Measurements from ENCODE around the gene ACAT2. TPM values are rescaled to one million over a fixed set of nuclear protein-coding genes. Genes with fewer than 3 reads are reported as not detected.
A peak's percentile ranks its signal among the peaks of the same experiment; 100 is the strongest.

Gene ACAT2
- total RNA-seq, 2 experiments from 2014 or later = 84.4 to 89.2 TPM

DNA sequence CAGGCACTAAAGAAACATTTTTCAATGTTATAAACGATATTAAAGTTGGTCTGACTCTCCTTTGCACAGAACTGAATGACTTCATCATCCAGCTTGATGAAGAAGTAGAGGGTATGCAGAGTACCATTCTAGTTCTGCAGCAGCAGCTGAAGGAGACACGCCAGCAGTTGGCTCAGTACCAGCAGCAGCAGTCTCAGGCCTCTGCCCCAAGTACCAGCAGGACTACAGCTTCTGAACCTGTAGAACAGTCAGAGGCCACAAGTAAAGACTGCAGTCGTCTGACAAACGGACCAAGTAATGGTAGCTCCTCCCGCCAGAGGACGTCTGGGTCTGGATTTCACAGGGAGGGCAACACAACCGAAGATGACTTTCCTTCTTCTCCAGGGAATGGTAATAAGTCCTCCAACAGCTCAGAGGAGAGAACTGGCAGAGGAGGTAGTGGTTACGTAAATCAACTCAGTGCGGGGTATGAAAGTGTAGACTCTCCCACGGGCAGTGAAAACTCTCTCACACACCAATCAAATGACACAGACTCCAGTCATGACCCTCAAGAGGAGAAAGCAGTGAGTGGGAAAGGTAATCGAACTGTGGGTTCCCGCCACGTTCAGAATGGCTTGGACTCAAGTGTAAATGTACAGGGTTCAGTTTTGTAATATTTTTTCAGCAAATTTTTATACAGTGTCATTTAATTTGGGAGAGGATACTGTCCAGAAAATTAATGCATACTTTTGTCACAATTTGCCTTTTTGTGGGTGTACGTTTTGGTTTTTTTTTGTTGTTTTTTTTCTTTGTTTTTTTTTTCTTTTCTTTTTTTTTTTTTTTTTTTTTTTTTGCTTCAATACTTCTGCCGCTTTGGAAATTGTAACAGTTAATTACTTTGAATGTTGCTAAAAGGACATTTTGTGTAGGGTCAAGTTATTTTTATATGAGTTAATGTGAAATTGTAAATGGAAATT, 6.6 kb upstream of the ACAT2 start:
- ATAC-seq = no peak
- CTCF ChIA-PET = interaction anchor here (0.9 kb wide), 1 partner anchor 14 kb away, joined by 4 read pairs; no protein-coding TSS in a partner anchor
- Mint-ChIP-seq H3K4me1 (ENCODE audit: low read depth) (peaks cover 8% of the 10 kb centered on the region), H3K27me3 (ENCODE audit: low read depth) (no peaks in the 10 kb centered on the region), H3K9me3 (ENCODE audit: insufficient read depth) (no peaks in the 10 kb centered on the region), H3K4me3 (no peak overlapping the region), H3K27ac (peak overlapping the region; percentile 27), H3K36me3 (ENCODE audit: low read depth) (peaks cover 64% of the 10 kb centered on the region)
- no peak for DNase-seq
- POLR2A ChIA-PET = no interaction called here

DNA sequence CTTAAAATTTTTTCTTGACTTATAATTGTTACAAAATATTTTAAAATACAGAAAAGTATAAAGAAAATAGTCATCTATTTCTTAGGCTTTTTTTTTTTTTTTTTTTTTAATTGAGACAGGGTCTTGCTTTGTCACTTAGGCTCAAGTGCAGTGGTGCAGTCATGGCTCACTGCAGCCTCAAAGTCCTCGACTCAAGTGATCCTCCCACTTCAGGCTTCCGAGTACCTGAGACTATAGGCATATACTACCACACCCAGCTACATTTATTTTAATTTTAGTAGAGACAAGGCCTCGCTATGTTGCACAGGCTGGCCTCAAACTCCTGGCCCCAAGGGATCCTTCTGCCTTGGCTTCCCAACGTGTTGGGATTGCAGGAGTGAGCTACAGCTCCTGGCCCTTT, 5.3 kb upstream of the ACAT2 start:
- H3K9me3 Mint-ChIP-seq (ENCODE audit: insufficient read depth) = no peaks in the 10 kb centered on the region
- CTCF ChIA-PET = no interaction called here
- H3K4me3 Mint-ChIP-seq = no peak overlapping the region
- DNase-seq (no peak), ATAC-seq (no peak)
- POLR2A ChIA-PET = no interaction called here
- H3K27me3 Mint-ChIP-seq (ENCODE audit: low read depth) = no peaks in the 10 kb centered on the region
- peaks cover 20% of the 10 kb centered on the region for H3K4me1 Mint-ChIP-seq (ENCODE audit: low read depth)
- no peak overlapping the region for H3K27ac Mint-ChIP-seq
- peaks cover 64% of the 10 kb centered on the region for H3K36me3 Mint-ChIP-seq (ENCODE audit: low read depth)

DNA sequence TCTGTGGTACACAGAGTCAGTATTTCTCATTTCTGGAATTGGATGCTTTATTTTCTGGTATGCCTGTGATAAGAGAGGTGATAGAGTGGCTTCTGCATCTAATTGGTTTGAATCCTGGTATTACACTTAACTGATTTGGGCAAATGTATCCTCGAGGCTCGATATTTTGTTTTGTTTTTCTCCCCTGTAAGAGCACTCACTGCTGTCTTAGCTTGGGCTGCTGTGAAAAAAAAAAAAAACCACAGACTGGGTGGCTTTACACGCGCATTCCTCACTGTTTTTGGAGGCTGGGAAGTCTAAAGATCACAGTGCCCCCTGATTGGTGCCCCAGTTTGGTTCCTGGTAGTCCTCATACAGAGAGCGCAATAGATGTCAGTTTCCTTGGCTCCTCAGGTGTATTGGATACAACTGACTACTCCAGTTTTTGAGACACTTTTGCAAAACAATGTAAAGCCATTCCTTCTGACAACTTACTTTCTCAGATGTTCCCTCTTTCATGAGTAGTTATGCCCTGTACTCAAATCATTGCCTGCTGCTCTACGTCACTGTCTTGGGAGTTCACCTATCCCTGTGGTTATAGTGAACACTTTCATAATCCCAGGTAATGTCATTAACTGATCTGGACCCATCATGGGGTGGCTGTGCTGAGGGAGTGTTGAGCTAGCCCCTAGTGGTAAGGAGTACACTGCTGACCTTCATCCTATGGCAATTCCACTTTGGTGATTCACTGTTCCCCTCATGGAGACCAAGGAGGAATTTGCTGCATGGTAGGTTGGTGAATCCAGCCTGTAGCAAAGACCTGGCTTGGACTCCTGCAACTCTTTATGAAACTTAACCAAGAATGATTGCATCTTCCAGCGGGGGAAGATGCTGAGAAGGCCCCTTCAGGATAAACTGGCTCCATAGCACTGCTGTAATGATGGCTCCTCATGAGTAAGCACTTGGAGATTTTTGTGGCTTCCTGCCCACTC, 3.5 kb upstream of the ACAT2 start:
- no peaks in the 10 kb centered on the region for H3K27me3 Mint-ChIP-seq (ENCODE audit: low read depth)
- ChIA-PET CTCF (interaction anchor here (2.2 kb wide), 1 partner anchor 67 kb away, joined by 4 read pairs; no protein-coding TSS in a partner anchor), POLR2A (no interaction called here)
- no peak for DNase-seq
- peak overlapping the region; percentile 4 for H3K27ac Mint-ChIP-seq
- peaks cover 26% of the 10 kb centered on the region for H3K4me1 Mint-ChIP-seq (ENCODE audit: low read depth)
- H3K4me3 Mint-ChIP-seq = no peak overlapping the region
- no peaks in the 10 kb centered on the region for H3K9me3 Mint-ChIP-seq (ENCODE audit: insufficient read depth)
- ATAC-seq = no peak
- peaks cover 62% of the 10 kb centered on the region for H3K36me3 Mint-ChIP-seq (ENCODE audit: low read depth)

DNA sequence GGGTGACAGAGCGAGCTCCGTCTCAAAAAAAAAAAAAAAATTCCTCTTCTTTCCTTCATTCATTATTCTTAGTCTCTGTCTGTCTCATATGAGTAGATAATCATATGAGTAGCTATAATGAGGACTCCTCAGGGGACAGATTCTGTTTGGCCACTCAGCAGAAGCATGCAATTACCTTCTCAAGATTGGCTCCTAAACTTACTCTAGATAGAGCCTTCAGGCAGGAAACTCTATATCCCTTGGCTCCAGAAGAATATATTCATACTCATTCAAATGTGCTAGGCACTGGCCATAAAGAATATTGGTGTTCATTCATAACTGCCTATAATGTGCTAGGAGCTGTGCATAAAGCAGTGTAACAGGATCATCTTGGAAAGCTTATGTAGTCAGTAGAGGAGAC, 2.2 kb upstream of the ACAT2 start:
- H3K9me3 Mint-ChIP-seq (ENCODE audit: insufficient read depth) = no peaks in the 10 kb centered on the region
- H3K36me3 Mint-ChIP-seq (ENCODE audit: low read depth) = peaks cover 57% of the 10 kb centered on the region
- H3K4me3 Mint-ChIP-seq = no peak overlapping the region
- ChIA-PET POLR2A (interaction anchor here (0.7 to 1.2 kb wide), 3 partner anchors 30 to 1747 kb away, joined by 3 to 9 read pairs (median 6); partner anchors contain the start of genes MRPL18, TCP1 and WTAP), CTCF (interaction anchor here (0.6 to 2.2 kb wide), 4 partner anchors 11 to 68 kb away, joined by 3 to 4 read pairs (median 4); partner anchors contain the start of gene WTAP)
- DNase-seq (no peak), ATAC-seq (no peak)
- peak overlapping the region; percentile 4 for H3K27ac Mint-ChIP-seq
- H3K4me1 Mint-ChIP-seq (ENCODE audit: low read depth) = peaks cover 30% of the 10 kb centered on the region
- H3K27me3 Mint-ChIP-seq (ENCODE audit: low read depth) = no peaks in the 10 kb centered on the region

DNA sequence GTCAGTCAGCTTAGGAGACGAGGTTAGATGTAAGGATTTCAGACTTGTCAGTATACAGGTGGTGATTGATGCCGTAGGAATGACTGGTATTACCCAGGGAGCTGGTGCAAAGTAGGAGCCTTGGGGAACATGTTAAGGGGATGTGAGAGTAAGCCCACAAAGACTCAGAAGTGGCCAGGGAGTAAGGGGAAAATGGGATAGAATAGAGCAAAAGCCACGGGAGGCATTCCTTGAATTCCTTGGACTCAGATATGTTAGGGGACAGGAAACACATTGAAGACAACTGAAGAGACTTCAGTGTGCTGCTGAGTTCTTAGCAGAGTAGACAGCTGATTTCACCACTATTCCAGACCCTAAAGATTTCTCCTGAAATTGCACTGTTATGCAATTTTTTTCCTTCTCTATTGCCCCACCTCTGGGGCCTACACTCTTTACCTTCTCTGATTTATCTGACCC, 1.2 kb upstream of the ACAT2 start:
- H3K36me3 Mint-ChIP-seq (ENCODE audit: low read depth) = peaks cover 54% of the 10 kb centered on the region
- ChIA-PET POLR2A (interaction anchor here (0.9 to 1.9 kb wide), 3 partner anchors 9 to 32 kb away, joined by 3 to 37 read pairs (median 33); partner anchors contain the start of genes MRPL18, TCP1 and WTAP), CTCF (interaction anchor here (0.8 to 2.2 kb wide), 9 partner anchors 12 to 93 kb away, joined by 3 to 4 read pairs (median 3); partner anchors contain the start of gene WTAP)
- H3K9me3 Mint-ChIP-seq (ENCODE audit: insufficient read depth) = no peaks in the 10 kb centered on the region
- DNase-seq = no peak
- H3K4me3 Mint-ChIP-seq = peak overlapping the region; percentile 94
- no peaks in the 10 kb centered on the region for H3K27me3 Mint-ChIP-seq (ENCODE audit: low read depth)
- H3K4me1 Mint-ChIP-seq (ENCODE audit: low read depth) = peaks cover 33% of the 10 kb centered on the region
- H3K27ac Mint-ChIP-seq = peak overlapping the region; percentile 96
- no peak for ATAC-seq

DNA sequence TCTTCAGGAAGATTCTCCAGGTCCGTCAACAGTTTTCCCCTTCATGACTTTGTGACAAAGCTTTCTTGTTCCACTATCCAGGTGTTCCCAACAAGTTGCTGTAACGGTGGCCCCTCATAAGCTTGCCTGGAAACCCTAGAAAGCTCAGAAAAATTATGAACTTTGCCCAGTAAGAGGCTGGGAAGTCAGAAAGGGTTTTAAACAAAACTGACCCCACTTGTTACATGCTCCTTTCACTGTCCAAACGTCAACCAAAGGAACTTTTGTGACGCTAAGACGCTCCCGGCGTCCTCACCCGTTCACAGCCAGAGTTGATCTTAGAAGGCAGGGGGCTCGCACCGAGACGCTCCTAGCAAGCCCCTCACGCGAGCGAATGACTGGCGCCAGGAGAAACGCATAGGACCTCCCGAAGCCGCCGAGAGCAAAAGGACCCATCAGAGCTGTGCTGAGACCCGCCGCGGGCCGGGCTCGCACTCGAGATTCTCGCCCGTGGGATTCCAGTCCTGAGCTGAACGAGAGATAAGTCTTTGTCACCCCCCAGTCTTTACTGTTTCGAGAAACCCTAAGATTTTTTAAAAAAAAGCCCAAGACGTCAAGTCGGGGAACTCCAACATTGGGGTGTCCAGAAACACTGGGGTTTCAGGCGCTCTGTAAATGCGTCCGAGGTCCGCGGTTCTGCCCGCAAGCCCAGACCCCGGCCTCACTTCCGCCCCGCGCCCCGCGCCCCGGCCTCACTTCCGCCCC, 544 bp upstream of the ACAT2 start:
- H3K36me3 Mint-ChIP-seq (ENCODE audit: low read depth) = peaks cover 51% of the 10 kb centered on the region

DNA sequence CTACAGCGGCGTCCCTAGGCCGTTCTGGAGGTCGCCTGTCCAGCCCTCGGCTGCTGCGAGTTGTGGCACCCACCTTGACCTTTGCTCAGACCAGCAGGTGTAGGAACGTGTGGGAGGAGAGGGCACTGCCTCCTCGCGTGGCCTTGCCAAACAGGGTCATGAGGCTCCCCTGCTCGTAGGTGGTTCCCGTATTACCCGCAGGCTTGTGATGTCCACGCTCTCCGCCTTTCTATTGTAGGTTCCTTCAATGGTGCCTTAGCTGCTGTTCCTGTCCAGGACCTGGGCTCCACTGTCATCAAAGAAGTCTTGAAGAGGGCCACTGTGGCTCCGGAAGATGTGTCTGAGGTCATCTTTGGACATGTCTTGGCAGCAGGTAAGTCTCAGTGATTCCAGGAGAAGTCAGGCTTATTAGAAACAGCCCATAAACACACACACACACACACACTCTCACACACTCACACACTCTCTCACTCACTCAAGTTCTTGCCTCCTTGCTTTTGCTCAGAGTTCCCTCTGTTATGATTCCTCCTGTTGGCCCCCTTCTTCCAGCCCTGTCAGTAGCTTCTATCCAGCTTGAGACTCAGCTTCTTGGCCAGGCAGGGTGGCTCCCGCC, 942 bp downstream of the ACAT2 start:
- Mint-ChIP-seq H3K4me3 (peak overlapping the region; percentile 94), H3K4me1 (ENCODE audit: low read depth) (peaks cover 39% of the 10 kb centered on the region), H3K36me3 (ENCODE audit: low read depth) (peaks cover 56% of the 10 kb centered on the region), H3K9me3 (ENCODE audit: insufficient read depth) (no peaks in the 10 kb centered on the region), H3K27ac (peak overlapping the region; percentile 96), H3K27me3 (ENCODE audit: low read depth) (no peaks in the 10 kb centered on the region)
- DNase-seq (peak; percentile 38), ATAC-seq (peak; percentile 5)
- POLR2A ChIA-PET = interaction anchor here (0.9 to 3.0 kb wide), 4 partner anchors 20 to 253 kb away, joined by 3 to 20 read pairs (median 10); partner anchors contain the start of genes MRPL18, TCP1 and WTAP
- CTCF ChIA-PET = interaction anchor here (1.0 to 1.1 kb wide), 2 partner anchors 10 to 27 kb away, joined by 3 read pairs; partner anchors contain the start of gene MRPL18

More for the DNA sequence above, 544 bp upstream of the ACAT2 start:
- POLR2A ChIA-PET = interaction anchor here (0.7 to 1.9 kb wide), 7 partner anchors 8 to 254 kb away, joined by 3 to 37 read pairs (median 5); partner anchors contain the start of genes MRPL18, TCP1 and WTAP
- Mint-ChIP-seq H3K27me3 (ENCODE audit: low read depth) (no peaks in the 10 kb centered on the region), H3K9me3 (ENCODE audit: insufficient read depth) (no peaks in the 10 kb centered on the region), H3K4me1 (ENCODE audit: low read depth) (peaks cover 37% of the 10 kb centered on the region), H3K27ac (peak overlapping the region; percentile 96), H3K4me3 (peak overlapping the region; percentile 94)
- CTCF ChIA-PET = interaction anchor here (0.7 to 1.7 kb wide), 7 partner anchors 26 to 92 kb away, joined by 3 read pairs; partner anchors contain the start of gene WTAP
- ATAC-seq (peak; percentile 7), DNase-seq (peak; percentile 43)

DNA sequence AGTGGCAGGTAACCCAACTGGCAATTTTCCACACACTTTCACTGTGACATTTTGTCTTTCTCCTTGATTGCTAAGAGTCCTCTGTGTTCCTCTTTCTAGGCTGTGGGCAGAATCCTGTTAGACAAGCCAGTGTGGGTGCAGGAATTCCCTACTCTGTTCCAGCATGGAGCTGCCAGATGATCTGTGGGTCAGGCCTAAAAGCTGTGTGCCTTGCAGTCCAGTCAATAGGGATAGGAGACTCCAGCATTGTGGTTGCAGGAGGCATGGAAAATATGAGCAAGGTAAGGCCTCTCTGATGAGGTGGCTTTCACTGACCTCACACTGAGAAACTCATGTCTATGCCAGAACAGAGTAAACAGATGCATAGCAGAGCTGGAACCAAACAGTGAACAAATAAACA, 5.1 kb downstream of the ACAT2 start:
- H3K4me3 Mint-ChIP-seq = no peak overlapping the region
- peaks cover 73% of the 10 kb centered on the region for H3K36me3 Mint-ChIP-seq (ENCODE audit: low read depth)
- no peak overlapping the region for H3K27ac Mint-ChIP-seq
- ChIA-PET POLR2A (no interaction called here), CTCF (interaction anchor here (1.1 kb wide), 1 partner anchor 75 kb away, joined by 3 read pairs; no protein-coding TSS in a partner anchor)
- H3K4me1 Mint-ChIP-seq (ENCODE audit: low read depth) = peaks cover 23% of the 10 kb centered on the region
- DNase-seq = no peak
- ATAC-seq = no peak
- no peaks in the 10 kb centered on the region for H3K9me3 Mint-ChIP-seq (ENCODE audit: insufficient read depth)
- no peaks in the 10 kb centered on the region for H3K27me3 Mint-ChIP-seq (ENCODE audit: low read depth)

DNA sequence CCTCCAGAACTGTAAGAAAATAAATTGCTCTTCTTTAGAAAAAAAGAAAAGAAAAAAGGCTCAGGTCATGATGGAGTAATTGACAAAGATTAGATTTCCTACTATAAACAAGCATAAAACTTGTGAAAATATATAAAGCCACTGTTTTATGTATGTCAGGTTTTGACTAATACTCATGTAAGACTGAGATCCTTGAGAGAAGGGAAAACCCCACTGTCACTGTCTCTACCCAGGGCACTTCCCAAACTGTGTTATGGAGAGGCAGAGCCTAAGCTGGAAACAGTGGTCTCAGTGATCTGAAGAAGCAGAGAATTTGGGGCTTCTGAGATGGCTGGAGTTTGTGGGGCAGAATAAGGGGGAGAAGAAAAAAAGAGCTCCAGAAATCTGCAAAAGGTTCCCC, 7.6 kb downstream of the ACAT2 start:
- peaks cover 15% of the 10 kb centered on the region for H3K4me1 Mint-ChIP-seq (ENCODE audit: low read depth)
- DNase-seq (no peak), ATAC-seq (no peak)
- no peaks in the 10 kb centered on the region for H3K27me3 Mint-ChIP-seq (ENCODE audit: low read depth)
- POLR2A ChIA-PET = interaction anchor here (0.7 to 1.2 kb wide), 5 partner anchors 8 to 42 kb away, joined by 3 to 4 read pairs (median 3); partner anchors contain the start of genes MRPL18, TCP1 and WTAP
- no peaks in the 10 kb centered on the region for H3K9me3 Mint-ChIP-seq (ENCODE audit: insufficient read depth)
- H3K4me3 Mint-ChIP-seq = no peak overlapping the region
- H3K36me3 Mint-ChIP-seq (ENCODE audit: low read depth) = peaks cover 69% of the 10 kb centered on the region
- CTCF ChIA-PET = interaction anchor here (0.6 kb wide), 1 partner anchor 54 kb away, joined by 3 read pairs; no protein-coding TSS in a partner anchor
- no peak overlapping the region for H3K27ac Mint-ChIP-seq

DNA sequence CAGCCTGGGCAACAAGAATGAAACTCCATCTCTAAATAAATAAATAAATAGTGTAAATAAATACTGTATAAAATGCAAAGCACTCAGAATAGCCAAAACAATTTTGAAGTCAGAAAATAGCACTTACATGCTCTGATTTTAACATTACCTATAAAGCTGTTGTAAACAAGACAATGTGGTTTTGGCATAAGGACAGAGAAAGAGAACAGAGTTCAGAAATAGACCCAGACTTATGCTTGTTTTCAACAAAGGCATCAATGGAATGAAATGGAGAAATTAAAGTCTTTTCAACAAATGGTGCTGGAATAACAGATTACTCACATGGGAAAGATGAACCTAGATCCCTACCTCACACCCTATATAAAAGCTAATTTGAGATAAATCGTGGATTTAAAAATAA, 10.4 kb downstream of the ACAT2 start:
- H3K4me3 Mint-ChIP-seq = no peak overlapping the region
- H3K9me3 Mint-ChIP-seq (ENCODE audit: insufficient read depth) = no peaks in the 10 kb centered on the region
- DNase-seq (no peak), ATAC-seq (no peak)
- H3K27ac Mint-ChIP-seq = no peak overlapping the region
- ChIA-PET CTCF (interaction anchor here (1.2 kb wide), 2 partner anchors 9 to 81 kb away, joined by 3 to 6 read pairs; no protein-coding TSS in a partner anchor), POLR2A (interaction anchor here (1.0 kb wide), 1 partner anchor 18 kb away, joined by 4 read pairs; the partner anchor contains the start of gene TCP1)
- no peaks in the 10 kb centered on the region for H3K27me3 Mint-ChIP-seq (ENCODE audit: low read depth)
- peaks cover 70% of the 10 kb centered on the region for H3K36me3 Mint-ChIP-seq (ENCODE audit: low read depth)
- peaks cover 3% of the 10 kb centered on the region for H3K4me1 Mint-ChIP-seq (ENCODE audit: low read depth)

Data from activated CD8-positive, alpha-beta T cell treated with anti-CD3 and anti-CD28 coated beads, Interleukin-2, amount 10 ng/mL, durations not matched to agents 7 days and 5 days (primary cell).